ENCODE data around the gene FRS2.

The FRS2 gene

DNA sequence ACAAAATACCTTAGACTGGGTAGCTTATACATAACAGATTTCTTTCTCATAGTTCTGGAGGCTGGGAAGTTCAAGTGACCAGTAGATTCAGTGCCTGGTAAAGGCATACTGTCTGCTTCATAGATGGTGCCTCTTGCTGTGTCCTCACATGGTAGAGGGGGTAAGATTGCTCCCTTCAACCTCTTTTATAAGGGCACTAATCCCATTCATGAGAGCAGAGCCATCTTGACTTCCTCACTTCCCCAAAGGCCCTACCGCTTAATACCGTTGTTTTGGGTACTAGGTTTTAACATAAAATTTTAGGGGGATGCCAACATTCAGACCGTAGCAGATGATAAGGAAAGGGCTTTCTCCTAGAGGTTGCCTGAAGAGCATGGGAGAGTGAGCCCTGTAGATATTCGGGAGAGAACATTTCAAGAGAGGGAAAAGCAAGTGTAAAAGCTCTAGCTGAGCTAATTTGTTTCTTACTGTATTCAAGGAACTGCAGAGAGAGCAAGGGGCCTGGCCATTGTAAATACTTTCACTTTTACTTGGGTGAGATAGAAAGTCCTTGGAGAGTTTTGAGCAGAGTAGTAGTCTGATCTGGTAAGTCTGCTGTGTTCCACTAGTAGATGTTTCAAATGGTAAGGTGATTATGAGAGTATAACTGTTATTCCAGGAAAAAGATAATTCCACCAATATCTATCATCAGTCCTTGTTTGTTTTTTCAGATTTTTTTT lies 27.3 kb downstream of the FRS2 start:
- H3K4me3 ChIP-seq (ENCODE audit: low read length): no peak overlapping the region
- TF ChIP-seq, protein P1, sequence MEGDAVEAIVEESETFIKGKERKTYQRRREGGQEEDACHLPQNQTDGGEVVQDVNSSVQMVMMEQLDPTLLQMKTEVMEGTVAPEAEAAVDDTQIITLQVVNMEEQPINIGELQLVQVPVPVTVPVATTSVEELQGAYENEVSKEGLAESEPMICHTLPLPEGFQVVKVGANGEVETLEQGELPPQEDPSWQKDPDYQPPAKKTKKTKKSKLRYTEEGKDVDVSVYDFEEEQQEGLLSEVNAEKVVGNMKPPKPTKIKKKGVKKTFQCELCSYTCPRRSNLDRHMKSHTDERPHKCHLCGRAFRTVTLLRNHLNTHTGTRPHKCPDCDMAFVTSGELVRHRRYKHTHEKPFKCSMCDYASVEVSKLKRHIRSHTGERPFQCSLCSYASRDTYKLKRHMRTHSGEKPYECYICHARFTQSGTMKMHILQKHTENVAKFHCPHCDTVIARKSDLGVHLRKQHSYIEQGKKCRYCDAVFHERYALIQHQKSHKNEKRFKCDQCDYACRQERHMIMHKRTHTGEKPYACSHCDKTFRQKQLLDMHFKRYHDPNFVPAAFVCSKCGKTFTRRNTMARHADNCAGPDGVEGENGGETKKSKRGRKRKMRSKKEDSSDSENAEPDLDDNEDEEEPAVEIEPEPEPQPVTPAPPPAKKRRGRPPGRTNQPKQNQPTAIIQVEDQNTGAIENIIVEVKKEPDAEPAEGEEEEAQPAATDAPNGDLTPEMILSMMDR (IDR thresholded peaks at IDR 0.05; ENCODE audit: insufficient read depth, low read depth, low read length, missing control alignments): no peak
- DNase-seq (ENCODE audit: low read depth): no peak

DNA sequence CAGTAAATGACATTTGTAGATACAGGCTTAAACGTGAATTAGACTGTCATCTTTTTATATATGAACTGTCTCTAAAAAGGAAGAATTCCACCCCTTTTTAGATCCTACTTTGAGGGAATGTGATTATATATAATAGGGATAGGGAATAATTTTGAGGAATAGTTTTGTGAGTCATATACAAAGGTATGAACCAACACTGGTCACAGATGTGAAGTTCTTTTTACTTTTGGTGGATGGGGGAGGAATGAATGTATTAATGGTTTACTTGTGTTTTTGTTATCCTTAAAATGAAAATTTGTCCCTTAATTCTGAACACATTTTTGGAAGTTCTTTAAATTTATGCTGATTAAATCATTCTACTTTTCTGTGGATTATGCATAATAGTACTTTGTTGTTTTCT lies 30.4 kb downstream of the FRS2 start:
- TF ChIP-seq, protein P1 (IDR thresholded peaks at IDR 0.05; ENCODE audit: insufficient read depth, low read depth, low read length, missing control alignments): no peak
- peak; percentile 26 for DNase-seq (ENCODE audit: low read depth)
- no peak overlapping the region for H3K4me3 ChIP-seq (ENCODE audit: low read length)

DNA sequence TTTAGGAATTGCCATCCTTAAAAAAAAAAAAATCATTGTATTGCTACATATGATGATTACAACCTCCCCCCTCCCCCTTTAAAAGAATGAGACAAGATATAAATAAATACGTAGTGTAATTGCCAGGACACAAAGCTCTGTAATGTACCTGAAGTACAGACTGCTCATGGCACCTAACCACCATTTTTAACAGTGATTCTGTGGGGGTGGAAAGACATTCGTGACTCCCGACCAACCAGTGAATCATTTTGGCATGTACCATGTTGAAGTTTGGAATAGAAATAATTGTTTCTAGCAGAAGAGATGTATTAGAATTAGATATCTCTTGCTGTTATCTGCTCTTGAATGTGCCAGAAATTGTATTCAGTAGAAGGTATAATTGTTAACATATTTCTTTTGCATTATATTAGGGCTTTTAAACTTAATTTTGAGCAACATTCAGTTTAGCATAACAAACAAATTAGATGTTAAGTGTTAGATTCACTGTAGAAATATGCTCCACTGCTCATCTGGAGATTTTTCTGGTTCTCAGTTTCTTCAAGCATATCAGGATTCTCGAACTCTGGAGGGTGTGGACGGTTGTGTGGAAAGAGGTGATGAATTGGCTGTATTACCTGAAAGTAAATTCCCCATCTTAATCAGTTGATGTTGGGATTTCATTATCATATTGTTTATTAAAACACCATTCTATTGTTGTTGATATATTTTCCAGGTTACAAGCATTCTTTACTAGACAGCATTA lies 31.1 kb downstream of the FRS2 start:
- TF ChIP-seq, protein P1 (IDR thresholded peaks at IDR 0.05; ENCODE audit: insufficient read depth, low read depth, low read length, missing control alignments): no peak
- no peak overlapping the region for H3K4me3 ChIP-seq (ENCODE audit: low read length)
- DNase-seq (ENCODE audit: low read depth): peak; percentile 54

DNA sequence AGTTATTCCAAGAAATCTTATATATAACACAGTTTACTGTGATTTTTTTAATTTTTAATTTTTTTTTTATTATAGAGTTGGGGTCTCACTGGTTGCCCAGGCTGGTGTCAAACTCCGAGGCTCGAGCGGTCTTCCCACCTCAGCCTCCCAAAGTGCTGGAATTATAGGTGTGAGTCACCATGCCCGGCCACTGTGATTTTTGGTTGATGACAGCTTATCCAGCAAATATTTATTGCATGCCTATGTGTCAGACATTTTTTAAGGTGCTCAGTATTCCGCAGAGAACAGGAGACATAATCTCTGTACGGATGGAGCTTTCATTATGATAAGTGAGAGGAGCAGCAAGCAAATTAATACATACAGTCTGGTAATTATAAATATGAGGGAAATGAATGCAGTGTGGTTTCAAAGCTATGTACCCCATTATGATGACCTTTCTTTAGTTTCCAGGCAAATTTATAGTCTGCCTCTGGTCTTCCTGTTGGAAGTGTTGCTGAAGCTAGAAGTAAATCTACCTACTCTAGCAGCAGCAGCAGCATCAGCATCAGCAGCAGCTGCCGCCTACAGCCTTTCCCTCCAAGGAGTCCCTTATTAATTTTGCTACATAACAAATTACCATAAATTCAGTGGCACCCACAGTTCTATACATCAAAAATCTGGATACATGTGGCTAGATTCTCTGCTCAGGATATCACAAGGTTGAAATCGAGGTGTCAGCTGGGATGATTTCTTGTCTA lies 32.3 kb downstream of the FRS2 start:
- TF ChIP-seq, protein P1 (IDR thresholded peaks at IDR 0.05; ENCODE audit: insufficient read depth, low read depth, low read length, missing control alignments): no peak
- no peak overlapping the region for H3K4me3 ChIP-seq (ENCODE audit: low read length)
- DNase-seq (ENCODE audit: low read depth): peak; percentile 84

DNA sequence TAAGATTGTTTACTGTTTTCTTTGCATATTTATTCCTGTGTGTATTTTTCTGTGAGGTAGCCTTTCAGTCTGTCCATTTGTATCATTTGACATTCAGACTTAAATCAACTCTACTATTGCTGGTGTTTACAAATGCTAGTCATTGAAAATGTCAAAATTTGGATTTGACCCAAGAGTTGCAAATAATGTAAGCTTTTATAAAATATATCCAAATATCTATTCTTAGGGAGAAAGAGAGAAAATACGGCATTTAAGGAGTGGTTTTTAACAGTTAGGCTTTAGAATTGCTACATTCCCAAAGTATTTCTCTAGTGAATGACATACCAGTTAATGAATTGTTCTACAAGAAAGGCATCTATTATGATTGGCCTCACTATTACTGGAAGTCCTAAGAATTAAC lies 37.9 kb downstream of the FRS2 start:
- H3K4me3 ChIP-seq (ENCODE audit: low read length): no peak overlapping the region
- TF ChIP-seq, protein P1 (IDR thresholded peaks at IDR 0.05; ENCODE audit: insufficient read depth, low read depth, low read length, missing control alignments): no peak
- DNase-seq (ENCODE audit: low read depth): no peak

DNA sequence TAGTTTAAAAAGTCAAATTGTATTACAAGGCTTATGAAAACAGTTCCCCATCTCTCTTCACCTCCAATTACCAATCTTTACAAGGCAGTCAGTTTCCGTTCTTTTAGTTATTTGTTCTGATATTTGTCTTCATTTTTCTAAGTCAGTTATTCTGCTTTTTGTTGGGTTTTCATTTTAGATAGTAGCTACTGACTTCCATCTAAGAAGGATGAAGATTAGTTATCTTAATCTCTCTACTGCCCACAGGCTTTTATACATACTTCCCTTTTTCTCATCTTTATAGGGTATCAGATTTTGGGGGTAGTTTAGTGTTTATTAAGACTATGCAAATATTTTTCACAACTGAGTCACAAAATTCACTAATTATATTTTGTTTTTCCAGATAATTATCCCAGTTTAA lies 38.4 kb downstream of the FRS2 start:
- TF ChIP-seq, protein P1 (IDR thresholded peaks at IDR 0.05; ENCODE audit: insufficient read depth, low read depth, low read length, missing control alignments): no peak
- no peak overlapping the region for H3K4me3 ChIP-seq (ENCODE audit: low read length)
- DNase-seq (ENCODE audit: low read depth): no peak
